GM12801 (cell line): ENCODE data around the gene SLC9A7.

ENCODE experiments used
- CTCF ChIP-seq: IDR thresholded peaks from one replicate; pipeline ENCODE4 v1.5.1; 2011; ENCODE audit warnings: control low read depth; ENCODE audit not compliant: insufficient read length; ENCODE audit errors: extremely low read depth

The SLC9A7 gene

GRCh38 chrX:46712764-46713163, 46.2 kb downstream of the SLC9A7 start:
- TF ChIP-seq CTCF: no peak

GRCh38 chrX:46710927-46711623, 47.8 kb downstream of the SLC9A7 start:
- TF ChIP-seq CTCF: no peak

GRCh38 chrX:46710425-46710824, 48.5 kb downstream of the SLC9A7 start:
- TF ChIP-seq CTCF: no peak

- TF ChIP-seq CTCF: no peak
These were observed 51.5 kb downstream of the SLC9A7 start for GRCh38 chrX:46707274-46707965.

- TF ChIP-seq CTCF: no peak
These were observed 54.0 kb downstream of the SLC9A7 start for GRCh38 chrX:46704767-46705386.

- no peak for TF ChIP-seq CTCF
These were observed 54.9 kb downstream of the SLC9A7 start for GRCh38 chrX:46703980-46704379.

GRCh38 chrX:46698691-46699090, 60.2 kb downstream of the SLC9A7 start:
- no peak for TF ChIP-seq CTCF
